SW480 (cell line): Measurements from ENCODE around the gene SURF1.
"Not testable (repeated sequence)": the region's sequence is repeated elsewhere in the genome, so short reads cannot be mapped to it uniquely, and the experiment has no call there.

Experiments
- DNase-seq: peaks from one replicate; pipeline ENCODE4 v3.0.0-alpha.2; 2016; ENCODE audit warnings: low spot score

The SURF1 gene

GRCh38 chr9:133383438-133383837 is 27.2 kb upstream of the SURF1 start:
- no peak for DNase-seq

DNA sequence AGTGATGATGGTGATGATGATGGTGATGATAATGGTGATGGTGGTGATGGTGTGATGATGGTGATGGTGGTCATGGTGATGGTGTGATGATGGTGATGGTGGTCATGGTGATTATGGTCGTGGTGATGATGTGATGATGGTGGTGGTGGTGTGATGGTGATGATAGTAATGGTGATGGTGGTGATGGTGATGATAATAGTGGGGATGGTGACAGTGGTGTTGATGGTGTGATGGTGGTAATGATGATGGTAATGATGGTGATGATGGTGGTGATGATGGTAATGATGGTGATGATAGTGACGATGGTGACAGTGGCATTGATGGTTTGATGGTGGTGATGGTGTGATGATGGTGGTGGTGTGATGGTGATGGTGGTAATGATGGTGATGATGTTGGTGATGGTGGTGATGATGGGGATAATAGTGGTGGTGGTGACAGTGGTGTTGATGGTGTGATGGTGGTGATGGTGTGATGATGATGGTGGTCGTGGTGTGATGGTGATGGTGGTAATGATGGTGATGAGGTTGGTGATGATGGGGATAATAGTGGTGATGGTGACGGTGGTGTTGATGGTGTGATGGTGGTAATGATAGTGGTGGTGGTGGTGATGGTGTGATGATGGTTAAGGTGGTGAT is 26.3 kb upstream of the SURF1 start:
- DNase-seq = no peak

DNA sequence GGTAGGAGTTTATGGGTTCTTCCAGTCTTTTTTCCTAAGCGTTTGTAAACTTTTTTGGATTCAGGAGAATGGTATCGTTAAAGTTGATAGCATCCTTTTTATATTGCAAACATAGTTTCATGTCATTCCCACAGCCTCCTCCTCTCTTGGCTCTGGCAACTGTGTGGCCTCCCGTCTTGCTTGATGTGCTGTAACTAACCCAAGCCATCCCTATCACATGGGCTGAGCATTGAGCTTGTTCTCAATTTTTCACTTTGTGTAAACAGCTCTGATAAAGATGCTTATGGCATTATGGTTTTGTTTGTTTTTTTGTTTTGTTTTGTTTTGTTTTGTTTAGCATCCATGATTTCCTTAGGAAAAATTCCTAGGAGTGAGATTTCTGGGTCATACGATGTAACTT is 24.4 kb upstream of the SURF1 start:
- no peak for DNase-seq

- no peak for DNase-seq
Measured at GRCh38 chr9:133379153-133380086, 23.1 kb upstream of the SURF1 start.

DNA sequence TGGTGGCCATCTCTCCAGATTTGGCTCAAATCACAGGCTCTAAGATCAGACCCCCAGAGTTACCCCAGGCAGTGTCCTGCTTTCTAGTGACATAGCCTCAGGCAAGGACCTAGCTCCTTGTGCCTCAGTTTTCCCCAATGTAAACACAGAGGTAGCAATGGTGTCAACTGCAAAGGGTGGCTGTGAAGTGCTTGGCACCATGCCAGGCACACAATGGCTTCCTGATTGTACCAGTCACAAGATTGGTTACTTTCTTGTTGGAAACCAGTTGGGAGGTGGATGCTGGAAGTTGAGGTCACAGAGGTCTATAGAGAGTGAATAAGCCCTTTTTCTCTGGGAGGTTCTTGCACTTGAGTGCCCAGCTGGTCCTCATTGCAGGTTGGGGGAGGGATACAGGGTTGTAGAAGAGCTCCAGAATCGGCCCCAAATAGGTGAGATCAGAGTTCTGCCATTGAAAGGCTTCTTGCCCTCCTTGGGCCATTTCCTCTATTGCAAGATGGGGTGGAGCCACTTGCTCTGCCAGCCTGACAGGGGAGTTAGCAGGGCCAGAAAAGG is 22.2 kb upstream of the SURF1 start:
- no peak for DNase-seq

DNA sequence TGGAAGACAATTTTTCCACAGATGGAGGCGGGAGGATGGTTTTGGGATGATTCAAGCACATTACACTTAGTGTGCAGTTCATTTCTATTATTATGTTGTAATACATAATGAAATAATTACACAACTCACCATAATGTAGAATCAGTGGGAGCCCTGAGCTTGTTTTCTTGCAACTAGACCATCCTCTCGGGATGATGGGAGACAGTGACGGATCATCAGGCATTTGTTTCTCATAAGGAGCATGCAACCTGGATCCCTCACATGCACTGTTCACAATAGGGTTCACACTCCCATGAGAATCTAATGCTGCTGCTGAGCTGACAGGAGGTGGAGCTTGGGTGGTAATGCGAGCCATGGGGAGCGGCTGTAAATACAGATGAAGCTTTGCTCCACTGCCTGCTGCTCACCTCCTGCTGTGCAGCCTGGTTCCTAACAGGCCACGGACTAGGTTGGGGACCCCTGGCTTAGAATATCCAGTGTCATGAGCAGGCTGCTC is 21.5 kb upstream of the SURF1 start:
- DNase-seq = peak; percentile 58

DNA sequence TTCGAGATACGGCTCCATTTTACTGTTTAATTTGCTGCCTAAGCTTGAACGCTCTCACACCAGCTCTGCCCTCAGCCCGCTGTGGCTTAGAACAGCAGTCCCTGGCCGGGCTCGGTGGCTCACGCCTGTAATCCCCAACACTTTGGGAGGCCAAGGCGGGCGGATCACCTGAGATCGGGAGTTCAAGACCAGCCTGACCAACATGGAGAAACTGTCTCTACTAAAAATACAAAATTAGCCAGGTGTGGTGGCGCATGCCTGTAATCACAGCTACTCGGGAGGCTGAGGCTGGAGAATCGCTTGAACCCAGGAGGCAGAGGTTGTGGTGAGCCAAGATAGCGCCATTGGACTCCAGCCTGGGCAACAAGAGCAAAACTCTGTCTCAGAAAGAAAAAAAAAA is 21.0 kb upstream of the SURF1 start:
- DNase-seq = not testable (repeated sequence)

GRCh38 chr9:133375724-133376654 is 19.7 kb upstream of the SURF1 start, which contains the start of the genes STKLD1 and SURF4:
TSS of gene STKLD1 (plus strand) at chr9:133376366. CDS start at chr9:133376474, 108 bp downstream.
TSS of gene SURF4 (minus strand) at chr9:133376060. CDS start at chr9:133375969, 91 bp downstream.
- DNase-seq = peak; percentile 92

DNA sequence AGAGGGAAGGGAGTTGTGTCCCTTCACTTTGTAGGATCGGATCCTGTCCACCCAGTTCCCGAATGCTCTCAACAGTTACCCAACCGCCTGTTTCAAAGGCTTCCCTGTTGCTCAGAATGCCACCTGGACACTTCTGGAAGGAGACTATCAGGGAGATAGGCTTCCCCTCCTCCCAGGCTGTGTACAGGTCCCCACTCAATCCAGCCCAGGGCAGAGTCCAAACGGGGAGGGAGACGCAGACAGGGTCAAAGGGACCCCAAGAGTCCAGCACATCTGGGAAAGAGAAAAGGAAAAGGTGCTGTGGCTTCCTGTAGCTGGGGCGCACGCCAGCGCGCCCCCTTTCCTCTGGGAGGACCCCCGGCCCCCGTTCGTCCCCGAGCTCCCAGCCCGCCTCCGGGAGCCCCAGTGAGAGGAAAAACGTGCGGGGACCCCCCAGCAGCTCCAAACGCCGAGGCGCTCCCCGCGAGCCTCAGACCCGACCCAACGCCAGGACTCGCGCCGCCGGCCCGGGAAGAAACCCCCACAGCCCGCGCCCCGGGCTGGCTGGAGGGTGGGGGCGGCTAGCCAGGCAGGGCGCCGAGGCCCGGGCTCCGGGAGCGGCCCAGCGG is 18.9 kb upstream of the SURF1 start:
- DNase-seq = peak; percentile 50

- no peak for DNase-seq
Measured at GRCh38 chr9:133374612-133375115, 18.4 kb upstream of the SURF1 start.

DNA sequence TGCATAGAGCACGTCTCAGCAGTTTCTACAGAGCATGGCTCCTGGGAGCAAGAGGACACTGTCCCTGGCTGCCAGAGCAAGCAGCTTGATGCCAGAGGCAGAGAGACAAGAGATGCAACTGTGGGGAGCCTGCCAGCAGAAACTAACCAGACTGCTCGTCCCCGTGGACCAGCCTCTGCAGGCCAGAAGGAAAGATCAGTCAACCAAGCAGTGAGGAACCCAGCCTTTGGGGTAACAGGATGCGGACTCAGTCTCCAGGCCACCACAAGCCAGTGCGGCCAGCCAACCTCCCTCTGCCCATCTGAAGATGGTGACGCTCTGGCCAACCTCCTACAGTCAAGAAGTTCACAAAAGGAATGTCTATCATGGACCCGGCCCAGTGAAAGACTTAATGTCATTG is 15.9 kb upstream of the SURF1 start:
- no peak for DNase-seq

GRCh38 chr9:133371261-133371711 is 15.0 kb upstream of the SURF1 start:
- DNase-seq = no peak

DNA sequence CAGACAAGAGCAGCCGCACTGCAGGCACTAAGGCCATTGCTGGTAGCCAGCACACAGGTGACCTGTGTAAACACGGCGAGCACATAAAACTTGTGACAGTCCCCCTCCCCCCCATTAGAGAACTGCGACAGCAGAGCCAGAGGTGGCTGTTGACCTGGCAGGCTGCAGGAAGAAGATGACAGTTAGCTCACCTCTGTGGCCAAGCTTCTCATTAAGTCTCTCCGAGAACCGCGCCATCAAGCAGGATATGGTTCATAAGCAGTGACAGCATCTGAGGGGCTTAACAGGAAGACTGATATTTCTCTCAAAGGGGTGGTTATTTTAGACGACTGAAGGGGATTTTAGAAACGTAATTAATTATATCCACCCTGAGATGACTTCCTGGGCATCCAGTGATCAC is 14.4 kb upstream of the SURF1 start:
- DNase-seq = no peak

- no peak for DNase-seq
Measured at GRCh38 chr9:133369933-133370332, 13.6 kb upstream of the SURF1 start.

DNA sequence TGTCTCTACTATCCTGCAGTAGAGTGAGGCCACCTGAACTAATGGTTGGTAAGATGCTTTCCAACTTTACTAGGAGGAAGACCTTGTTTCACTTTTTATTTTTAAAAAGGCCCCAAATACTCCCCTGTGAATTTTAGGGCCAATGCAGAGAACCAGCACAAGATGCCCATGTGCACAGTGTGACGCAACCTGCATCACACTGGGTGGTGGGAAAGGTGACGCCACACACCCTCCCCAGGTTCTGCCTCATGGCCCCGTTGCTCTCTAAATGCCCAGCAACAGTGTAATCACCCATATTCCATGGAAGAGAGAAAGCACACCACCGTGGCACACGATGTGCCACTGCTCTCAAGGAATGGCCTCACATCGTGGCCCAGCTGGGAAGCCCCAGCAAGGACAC is 13.1 kb upstream of the SURF1 start:
- no peak for DNase-seq

DNA sequence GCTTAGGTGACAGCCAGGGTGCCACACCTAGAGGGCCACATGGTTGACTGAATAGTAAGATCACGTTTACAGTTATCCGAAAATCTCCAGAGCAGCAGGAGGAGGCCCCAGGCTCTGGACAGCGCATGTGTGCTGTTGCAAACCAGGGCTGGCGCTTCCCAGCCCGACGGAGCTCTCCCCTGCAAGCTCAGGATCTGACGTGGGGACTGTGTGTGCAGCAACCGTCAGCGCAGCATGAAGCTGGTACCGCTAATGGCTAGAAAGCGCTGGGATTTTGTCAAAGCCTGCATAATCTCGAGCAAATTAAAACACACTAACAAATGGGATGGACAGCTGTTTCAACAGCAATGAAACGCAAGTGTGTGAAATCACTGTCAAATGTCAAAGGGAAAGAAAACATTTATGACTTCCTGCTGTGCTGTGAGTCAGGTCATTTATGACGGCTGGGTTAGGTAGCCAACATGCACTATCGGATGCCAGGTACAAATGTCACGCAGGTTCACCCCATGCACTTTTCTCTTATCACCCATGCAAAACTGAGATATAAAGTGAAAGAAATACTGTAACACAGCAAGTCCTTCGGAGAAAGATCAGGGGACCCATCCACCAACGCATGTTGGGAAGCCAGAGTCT is 12.1 kb upstream of the SURF1 start:
- no peak for DNase-seq

- no peak for DNase-seq
Measured at GRCh38 chr9:133367778-133368177, 11.5 kb upstream of the SURF1 start.

- DNase-seq = no peak
Measured at GRCh38 chr9:133367221-133367620, 10.9 kb upstream of the SURF1 start.

- DNase-seq = no peak
Measured at GRCh38 chr9:133366435-133366834, 10.1 kb upstream of the SURF1 start.

- DNase-seq = no peak
Measured at GRCh38 chr9:133362359-133363044, 6.2 kb upstream of the SURF1 start.
